GM19239 (cell line): ENCODE results near the gene ENKD1.
"Not testable (repeated sequence)": the region's sequence is repeated elsewhere in the genome, so short reads cannot be mapped to it uniquely, and the experiment has no call there.

Experiments
- DNase-seq: peaks from one replicate; pipeline ENCODE4 v3.0.0; 2011; ENCODE audit warnings: low spot score; ENCODE audit not compliant: insufficient read length
- FAIRE-seq: peaks from 2 replicates; lab custom pipeline; 2011; peaks lifted over from hg19 to GRCh38; lab: Jason Lieb, UNC

The ENKD1 gene

GRCh38 chr16:67666559-67667452, at the start of gene ENKD1, which contains the start of gene C16orf86:
Gene ENKD1, minus strand, starts transcription at chr16:67666750. Its CDS starts 308 bp downstream, at chr16:67666442.
Gene C16orf86, plus strand, starts transcription at chr16:67666814. Its CDS starts 157 bp downstream, at chr16:67666971.
- peak; percentile 93 for DNase-seq
- FAIRE-seq: peak; percentile 70

- FAIRE-seq (no peak), DNase-seq (no peak)
Measured at GRCh38 chr16:67716097-67716496, 49.5 kb upstream of the ENKD1 start.

- DNase-seq: no peak
- FAIRE-seq: no peak
Measured at GRCh38 chr16:67714522-67714921, 48.0 kb upstream of the ENKD1 start.

- FAIRE-seq: no peak
- no peak for DNase-seq
Measured at GRCh38 chr16:67713647-67714273, 47.2 kb upstream of the ENKD1 start.

GRCh38 chr16:67710607-67711006, 44.1 kb upstream of the ENKD1 start:
- FAIRE-seq (no peak), DNase-seq (no peak)

GRCh38 chr16:67709050-67709449, 42.5 kb upstream of the ENKD1 start:
- FAIRE-seq: no peak
- no peak for DNase-seq

GRCh38 chr16:67708368-67708771, 41.8 kb upstream of the ENKD1 start:
- FAIRE-seq: no peak
- no peak for DNase-seq

GRCh38 chr16:67707790-67708189, 41.2 kb upstream of the ENKD1 start:
- DNase-seq: no peak
- no peak for FAIRE-seq

- no peak for FAIRE-seq
- no peak for DNase-seq
Measured at GRCh38 chr16:67707210-67707609, 40.7 kb upstream of the ENKD1 start.

GRCh38 chr16:67704110-67704509, 37.6 kb upstream of the ENKD1 start:
- FAIRE-seq (no peak), DNase-seq (no peak)

GRCh38 chr16:67703626-67704025, 37.1 kb upstream of the ENKD1 start:
- FAIRE-seq: no peak

GRCh38 chr16:67702130-67702529, 35.6 kb upstream of the ENKD1 start:
- no peak for FAIRE-seq

More at GRCh38 chr16:67703626-67704025, 37.1 kb upstream of the ENKD1 start:
- DNase-seq: no peak

GRCh38 chr16:67701420-67701819, 34.9 kb upstream of the ENKD1 start:
- FAIRE-seq (no peak), DNase-seq (no peak)

More at GRCh38 chr16:67702130-67702529, 35.6 kb upstream of the ENKD1 start:
- no peak for DNase-seq

GRCh38 chr16:67699265-67699664, 32.7 kb upstream of the ENKD1 start:
- DNase-seq (no peak), FAIRE-seq (no peak)

GRCh38 chr16:67697422-67698185, 31.1 kb upstream of the ENKD1 start:
- FAIRE-seq (no peak), DNase-seq (no peak)

- DNase-seq (no peak), FAIRE-seq (no peak)
Measured at GRCh38 chr16:67694611-67695010, 28.1 kb upstream of the ENKD1 start.

GRCh38 chr16:67693517-67694285, 27.2 kb upstream of the ENKD1 start:
- not testable (repeated sequence) for FAIRE-seq, DNase-seq

- FAIRE-seq: peak; percentile 26
- DNase-seq: no peak
Measured at GRCh38 chr16:67685388-67686112, 19.0 kb upstream of the ENKD1 start.

GRCh38 chr16:67683767-67684166, 17.2 kb upstream of the ENKD1 start:
- FAIRE-seq: no peak
- no peak for DNase-seq
